GM18520 (cell line): ENCODE measurements around the gene SPEG.

Experiments
- ATAC-seq: cut with Tn5 transposase; IDR thresholded peaks from one replicate; pipeline ENCODE4 v1.9.1; 2021; ENCODE audit not compliant: unreplicated experiment

SPEG gene

GRCh38 chr2:219542931-219543595 is 108.4 kb downstream of the SPEG start:
- ATAC-seq, result peak; percentile 21

- peak; percentile 63 for ATAC-seq
Measured at GRCh38 chr2:219543596-219544358, 109.1 kb downstream of the SPEG start, which contains the start of the genes CHPF and TMEM198. Gene CHPF, minus strand, starts transcription at chr2:219543809. Its CDS starts 271 bp downstream, at chr2:219543538. Gene TMEM198, plus strand, starts transcription at chr2:219544028. Its CDS starts 700 bp downstream, at chr2:219544728.

- no peak for ATAC-seq
Measured at GRCh38 chr2:219544567-219544966, 109.9 kb downstream of the SPEG start.

- ATAC-seq, result no peak
Measured at GRCh38 chr2:219545295-219545942, 110.8 kb downstream of the SPEG start.

- ATAC-seq, result no peak
Measured at GRCh38 chr2:219545943-219546352, 111.3 kb downstream of the SPEG start.

GRCh38 chr2:219547621-219548020 is 113.0 kb downstream of the SPEG start:
- no peak for ATAC-seq
